ENCODE results near the gene TUBB6.

Gene TUBB6

GRCh38 chr18:12340945-12341660 lies 33.1 kb downstream of the TUBB6 start:
- in situ Hi-C loops (cut with HindIII; ENCODE audit: low pct_unique_long_range_greater_than_20kb, low sequenced_read_pairs): no loop called here
- TF ChIP-seq JUND (IDR thresholded peaks at IDR 0.05; ENCODE audit: low read depth): no peak

GRCh38 chr18:12342661-12343060 lies 34.6 kb downstream of the TUBB6 start:
- in situ Hi-C loops (cut with HindIII; ENCODE audit: low pct_unique_long_range_greater_than_20kb, low sequenced_read_pairs): no loop called here
- no peak for TF ChIP-seq JUND (IDR thresholded peaks at IDR 0.05; ENCODE audit: low read depth)
- DNase-seq (ENCODE audit: low read depth in 1 of 2, low spot score in 1 of 2): no peak

More at GRCh38 chr18:12340945-12341660, 33.1 kb downstream of the TUBB6 start:
- DNase-seq (ENCODE audit: low read depth in 1 of 2, low spot score in 1 of 2): no peak

GRCh38 chr18:12345491-12346239 lies 37.6 kb downstream of the TUBB6 start:
- no peak for TF ChIP-seq JUND (IDR thresholded peaks at IDR 0.05; ENCODE audit: low read depth)
- DNase-seq (ENCODE audit: low read depth in 1 of 2, low spot score in 1 of 2): no peak
- in situ Hi-C loops (cut with HindIII; ENCODE audit: low pct_unique_long_range_greater_than_20kb, low sequenced_read_pairs): no loop called here

- in situ Hi-C loops (cut with HindIII; ENCODE audit: low pct_unique_long_range_greater_than_20kb, low sequenced_read_pairs): no loop called here
- no peak for TF ChIP-seq JUND (IDR thresholded peaks at IDR 0.05; ENCODE audit: low read depth)
- no peak for DNase-seq (ENCODE audit: low read depth in 1 of 2, low spot score in 1 of 2)
Observed at GRCh38 chr18:12346240-12346565, 38.2 kb downstream of the TUBB6 start.

GRCh38 chr18:12347895-12348294 lies 39.9 kb downstream of the TUBB6 start:
- DNase-seq (ENCODE audit: low read depth in 1 of 2, low spot score in 1 of 2): no peak
- in situ Hi-C loops (cut with HindIII; ENCODE audit: low pct_unique_long_range_greater_than_20kb, low sequenced_read_pairs): no loop called here
- no peak for TF ChIP-seq JUND (IDR thresholded peaks at IDR 0.05; ENCODE audit: low read depth)

- in situ Hi-C loops (cut with HindIII; ENCODE audit: low pct_unique_long_range_greater_than_20kb, low sequenced_read_pairs): no loop called here
- TF ChIP-seq JUND (IDR thresholded peaks at IDR 0.05; ENCODE audit: low read depth): no peak
- no peak for DNase-seq (ENCODE audit: low read depth in 1 of 2, low spot score in 1 of 2)
Observed at GRCh38 chr18:12352188-12352587, 44.1 kb downstream of the TUBB6 start.

- in situ Hi-C loops (cut with HindIII; ENCODE audit: low pct_unique_long_range_greater_than_20kb, low sequenced_read_pairs): no loop called here
- TF ChIP-seq JUND (IDR thresholded peaks at IDR 0.05; ENCODE audit: low read depth): no peak
- DNase-seq (ENCODE audit: low read depth in 1 of 2, low spot score in 1 of 2): no peak
Observed at GRCh38 chr18:12359515-12359927, 51.5 kb downstream of the TUBB6 start.

GRCh38 chr18:12361770-12362378 lies 53.8 kb downstream of the TUBB6 start:
- no peak for TF ChIP-seq JUND (IDR thresholded peaks at IDR 0.05; ENCODE audit: low read depth)

GRCh38 chr18:12362473-12363174 lies 54.6 kb downstream of the TUBB6 start:
- DNase-seq (ENCODE audit: low read depth in 1 of 2, low spot score in 1 of 2): no peak
- no peak for TF ChIP-seq JUND (IDR thresholded peaks at IDR 0.05; ENCODE audit: low read depth)
- in situ Hi-C loops (cut with HindIII; ENCODE audit: low pct_unique_long_range_greater_than_20kb, low sequenced_read_pairs): no loop called here

More at GRCh38 chr18:12361770-12362378, 53.8 kb downstream of the TUBB6 start:
- in situ Hi-C loops (cut with HindIII; ENCODE audit: low pct_unique_long_range_greater_than_20kb, low sequenced_read_pairs): no loop called here
- DNase-seq (ENCODE audit: low read depth in 1 of 2, low spot score in 1 of 2): no peak

- no peak for TF ChIP-seq JUND (IDR thresholded peaks at IDR 0.05; ENCODE audit: low read depth)
- in situ Hi-C loops (cut with HindIII; ENCODE audit: low pct_unique_long_range_greater_than_20kb, low sequenced_read_pairs): no loop called here
Observed at GRCh38 chr18:12366379-12366778, 58.3 kb downstream of the TUBB6 start.

GRCh38 chr18:12366784-12367183 lies 58.7 kb downstream of the TUBB6 start:
- in situ Hi-C loops (cut with HindIII; ENCODE audit: low pct_unique_long_range_greater_than_20kb, low sequenced_read_pairs): no loop called here
- no peak for TF ChIP-seq JUND (IDR thresholded peaks at IDR 0.05; ENCODE audit: low read depth)
- no peak for DNase-seq (ENCODE audit: low read depth in 1 of 2, low spot score in 1 of 2)

More at GRCh38 chr18:12366379-12366778, 58.3 kb downstream of the TUBB6 start:
- DNase-seq (ENCODE audit: low read depth in 1 of 2, low spot score in 1 of 2): no peak

GRCh38 chr18:12369211-12369610 lies 61.2 kb downstream of the TUBB6 start:
- in situ Hi-C loops (cut with HindIII; ENCODE audit: low pct_unique_long_range_greater_than_20kb, low sequenced_read_pairs): no loop called here
- DNase-seq (ENCODE audit: low read depth in 1 of 2, low spot score in 1 of 2): no peak

More at GRCh38 chr18:12369211-12369610, 61.2 kb downstream of the TUBB6 start:
- no peak for TF ChIP-seq JUND (IDR thresholded peaks at IDR 0.05; ENCODE audit: low read depth)
